Glutamatergic neuron (in vitro differentiated cells): ENCODE measurements around the gene GPRC5B. TPM values are rescaled to one million over a fixed set of nuclear protein-coding genes. Genes with fewer than 3 reads are reported as not detected.

ENCODE experiments used
- DNase-seq: peaks from one replicate; pipeline ENCODE4 v3.0.0; 2022
- H3K27ac Mint-ChIP-seq: one replicate; pipeline ENCODE4 v1.8.0; 2020; ENCODE audit warnings: mild to moderate bottlenecking, mixed read lengths, inconsistent platforms; ENCODE audit not compliant: unreplicated experiment
- H3K27me3 Mint-ChIP-seq: one replicate; pipeline ENCODE4 v1.8.0; 2020; ENCODE audit warnings: mild to moderate bottlenecking, moderate library complexity, mixed read lengths, inconsistent platforms; ENCODE audit not compliant: unreplicated experiment
- H3K36me3 Mint-ChIP-seq: one replicate; pipeline ENCODE4 v1.8.0; 2020; ENCODE audit warnings: mild to moderate bottlenecking, mixed read lengths, inconsistent platforms; ENCODE audit not compliant: unreplicated experiment
- H3K4me1 Mint-ChIP-seq: one replicate; pipeline ENCODE4 v1.8.0; 2020; ENCODE audit warnings: mild to moderate bottlenecking, low read depth, mixed read lengths, inconsistent platforms; ENCODE audit not compliant: unreplicated experiment
- H3K4me3 Mint-ChIP-seq: one replicate; pipeline ENCODE4 v1.8.0; 2020; ENCODE audit warnings: mild to moderate bottlenecking, mixed read lengths, inconsistent platforms; ENCODE audit not compliant: unreplicated experiment
- H3K9me3 Mint-ChIP-seq: one replicate; pipeline ENCODE4 v1.8.0; 2020; ENCODE audit warnings: mild to moderate bottlenecking, moderate library complexity, mixed read lengths, inconsistent platforms; ENCODE audit not compliant: unreplicated experiment
- total RNA-seq: library from RNA; stranded (reverse); fragmentation: NEBNext Ultra II Directional; extraction: Animal tissue kit (Norgen Biotek cat#: 25700); gene quantifications from one replicate; pipeline ENCODE4 v1.2.1, GENCODE V29; 2021; ENCODE audit not compliant: unreplicated experiment
- TF ChIP-seq, protein P1 (sequence below): fragments of 200-600 bp; sonication (generic); IDR thresholded peaks from one replicate; pipeline ENCODE4 v1.5.0; 2021; ENCODE audit not compliant: partially characterized antibody, unreplicated experiment

Gene GPRC5B
- total RNA-seq, 1 donor from 2014 or later: 8.7 TPM

DNA sequence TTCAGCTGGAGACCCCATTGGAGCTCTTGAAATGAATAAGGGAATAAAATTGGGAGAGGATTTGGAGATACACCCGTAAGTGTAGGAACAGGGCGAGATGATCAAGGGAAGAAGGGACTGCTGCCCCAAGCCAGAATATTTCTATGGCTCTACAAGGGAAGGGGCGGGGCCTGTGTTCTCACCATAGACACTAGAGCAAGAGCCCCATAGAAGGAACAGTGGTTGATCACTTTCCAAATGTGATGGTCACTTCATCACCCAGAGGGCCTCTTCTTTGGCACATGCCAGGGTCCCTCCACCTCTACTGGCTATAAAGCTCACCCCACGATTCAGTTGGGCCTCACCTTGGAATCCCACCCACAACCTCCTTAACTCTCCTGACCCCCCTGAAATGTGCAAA, 25.0 kb downstream of the GPRC5B start:
- Mint-ChIP-seq H3K4me3 (no peak overlapping the region), H3K9me3 (peaks cover 2% of the 10 kb centered on the region), H3K27me3 (no peaks in the 10 kb centered on the region), H3K4me1 (peaks cover 9% of the 10 kb centered on the region), H3K36me3 (no peaks in the 10 kb centered on the region), H3K27ac (no peak overlapping the region)
- no peak for DNase-seq
- TF ChIP-seq, protein P1, sequence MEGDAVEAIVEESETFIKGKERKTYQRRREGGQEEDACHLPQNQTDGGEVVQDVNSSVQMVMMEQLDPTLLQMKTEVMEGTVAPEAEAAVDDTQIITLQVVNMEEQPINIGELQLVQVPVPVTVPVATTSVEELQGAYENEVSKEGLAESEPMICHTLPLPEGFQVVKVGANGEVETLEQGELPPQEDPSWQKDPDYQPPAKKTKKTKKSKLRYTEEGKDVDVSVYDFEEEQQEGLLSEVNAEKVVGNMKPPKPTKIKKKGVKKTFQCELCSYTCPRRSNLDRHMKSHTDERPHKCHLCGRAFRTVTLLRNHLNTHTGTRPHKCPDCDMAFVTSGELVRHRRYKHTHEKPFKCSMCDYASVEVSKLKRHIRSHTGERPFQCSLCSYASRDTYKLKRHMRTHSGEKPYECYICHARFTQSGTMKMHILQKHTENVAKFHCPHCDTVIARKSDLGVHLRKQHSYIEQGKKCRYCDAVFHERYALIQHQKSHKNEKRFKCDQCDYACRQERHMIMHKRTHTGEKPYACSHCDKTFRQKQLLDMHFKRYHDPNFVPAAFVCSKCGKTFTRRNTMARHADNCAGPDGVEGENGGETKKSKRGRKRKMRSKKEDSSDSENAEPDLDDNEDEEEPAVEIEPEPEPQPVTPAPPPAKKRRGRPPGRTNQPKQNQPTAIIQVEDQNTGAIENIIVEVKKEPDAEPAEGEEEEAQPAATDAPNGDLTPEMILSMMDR: no peak

DNA sequence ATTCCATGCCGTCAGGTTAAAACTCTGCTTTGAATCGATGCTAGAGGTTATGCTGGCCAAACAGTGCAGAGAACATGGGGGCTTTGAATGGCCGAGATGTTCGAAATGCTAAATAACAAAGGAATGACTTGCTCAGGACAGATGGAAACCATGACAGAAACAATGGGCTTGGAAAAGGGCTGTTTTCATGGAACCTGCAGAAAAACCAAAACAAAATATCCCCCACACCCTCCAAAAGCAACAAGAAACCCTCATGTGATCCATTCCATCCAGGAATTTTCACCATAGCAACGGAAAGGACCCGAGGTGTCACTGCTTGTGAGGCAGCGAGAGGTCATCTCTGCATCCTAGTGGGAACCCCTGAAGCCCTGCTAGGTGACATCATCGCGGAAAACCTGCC, 25.5 kb downstream of the GPRC5B start:
- Mint-ChIP-seq H3K4me3 (no peak overlapping the region), H3K27me3 (no peaks in the 10 kb centered on the region), H3K4me1 (peaks cover 13% of the 10 kb centered on the region), H3K9me3 (peaks cover 2% of the 10 kb centered on the region), H3K36me3 (no peaks in the 10 kb centered on the region), H3K27ac (no peak overlapping the region)
- DNase-seq: no peak
- TF ChIP-seq, protein P1: no peak

DNA sequence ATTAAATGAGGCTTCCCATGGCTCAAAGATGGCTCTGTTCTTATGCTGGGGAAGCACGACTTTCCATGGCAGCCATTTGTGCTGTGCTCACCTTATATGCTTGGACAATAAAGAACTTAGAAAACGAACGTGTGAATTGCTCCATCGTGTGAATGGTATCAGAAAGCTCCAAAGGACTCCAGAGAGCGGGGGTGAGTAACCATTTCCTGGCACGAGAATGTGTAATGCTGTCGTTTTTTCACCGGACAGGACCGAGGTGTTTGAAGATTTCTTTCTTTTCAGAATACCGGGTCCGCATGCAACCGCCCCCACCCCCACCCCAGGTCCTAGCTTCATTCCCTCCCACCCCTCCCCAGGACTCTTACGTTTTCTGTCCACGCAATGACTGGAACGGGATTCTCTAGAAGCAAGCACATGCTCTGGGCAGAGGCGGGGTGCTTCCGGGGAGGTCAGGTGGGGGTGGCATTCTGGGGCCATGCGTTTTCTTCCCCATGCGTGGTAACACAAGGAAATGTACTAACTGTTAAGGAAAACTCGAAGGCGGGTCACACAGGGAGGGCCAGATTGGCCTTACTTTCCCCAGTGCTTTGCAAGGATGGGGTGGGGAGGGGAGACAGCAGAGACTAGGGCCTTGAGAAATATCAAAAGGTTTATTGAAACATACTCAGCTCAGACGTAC, 26.2 kb downstream of the GPRC5B start:
- no peaks in the 10 kb centered on the region for H3K36me3 Mint-ChIP-seq
- TF ChIP-seq, protein P1: no peak
- H3K4me3 Mint-ChIP-seq: no peak overlapping the region
- H3K27me3 Mint-ChIP-seq: no peaks in the 10 kb centered on the region
- no peak for DNase-seq
- no peak overlapping the region for H3K27ac Mint-ChIP-seq
- peaks cover 13% of the 10 kb centered on the region for H3K4me1 Mint-ChIP-seq
- peaks cover 2% of the 10 kb centered on the region for H3K9me3 Mint-ChIP-seq

DNA sequence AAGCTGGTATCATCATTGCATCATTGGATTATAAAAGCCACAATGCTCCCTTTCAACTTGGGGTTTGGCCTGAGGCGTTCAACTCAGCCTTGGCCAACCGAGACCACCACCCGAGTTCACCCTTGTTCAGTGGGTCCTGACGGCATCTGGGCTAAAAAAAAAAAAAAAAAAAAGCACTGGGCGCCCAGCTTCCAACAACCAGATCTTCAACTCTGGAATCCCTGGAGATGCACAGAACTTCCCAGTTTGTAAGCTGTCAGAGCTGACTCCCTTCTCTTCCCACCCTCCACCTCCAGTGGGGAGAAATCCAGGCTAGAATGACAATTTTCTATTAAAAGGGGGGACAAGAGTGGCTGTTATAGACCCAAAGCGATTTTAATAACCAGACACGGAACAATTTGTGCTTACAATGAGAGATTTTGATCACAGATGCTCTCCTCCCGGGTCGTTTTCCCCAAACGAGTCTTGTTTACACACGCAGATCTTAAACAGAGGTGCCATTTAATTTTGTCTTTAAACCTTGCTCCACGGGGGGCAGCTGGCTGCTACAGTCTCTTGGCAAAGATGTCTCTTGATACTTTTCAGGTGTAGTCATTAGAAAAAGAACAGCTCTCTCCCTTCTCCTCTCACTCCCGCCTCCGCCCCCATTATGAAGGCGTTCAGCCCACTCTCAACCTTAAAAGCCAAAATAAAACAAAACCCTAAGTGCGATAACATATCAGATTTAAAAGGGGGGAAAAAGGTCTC, 26.9 kb downstream of the GPRC5B start:
- Mint-ChIP-seq H3K27me3 (no peaks in the 10 kb centered on the region), H3K9me3 (peaks cover 2% of the 10 kb centered on the region), H3K4me1 (peaks cover 13% of the 10 kb centered on the region), H3K36me3 (no peaks in the 10 kb centered on the region), H3K27ac (no peak overlapping the region), H3K4me3 (no peak overlapping the region)
- TF ChIP-seq, protein P1: no peak
- no peak for DNase-seq

DNA sequence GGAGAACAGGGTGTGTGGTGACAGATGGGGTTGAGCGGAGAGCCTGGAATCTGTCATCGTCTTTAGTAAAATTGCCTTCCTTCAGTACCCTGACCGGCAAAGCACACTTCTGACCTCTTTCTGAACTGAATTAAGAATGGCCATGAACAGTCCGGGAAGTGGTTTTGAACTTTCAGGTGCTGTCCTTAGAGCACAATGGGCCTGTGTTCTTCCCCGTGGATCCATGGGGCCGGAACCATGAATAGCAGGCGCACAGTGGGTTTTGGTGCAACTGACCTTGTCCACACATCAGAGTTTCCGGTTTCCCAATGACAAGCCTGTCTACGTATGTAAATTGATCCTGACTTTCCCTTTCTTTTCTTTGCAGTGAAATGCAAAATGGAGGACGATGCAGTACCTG, 28.5 kb downstream of the GPRC5B start:
- Mint-ChIP-seq H3K4me3 (no peak overlapping the region), H3K27me3 (no peaks in the 10 kb centered on the region), H3K4me1 (peaks cover 13% of the 10 kb centered on the region), H3K9me3 (peaks cover 2% of the 10 kb centered on the region), H3K27ac (no peak overlapping the region), H3K36me3 (no peaks in the 10 kb centered on the region)
- TF ChIP-seq, protein P1: no peak
- DNase-seq: no peak
